DOHH2 (cell line): Measurements from ENCODE around the gene IER5.

Source experiments
- CTCF ChIP-seq: fragments of 200-600 bp; sonication (generic); IDR thresholded peaks from one replicate; pipeline ENCODE4 v1.5.1; 2014; ENCODE audit warnings: antibody characterized with exemption, mild to moderate bottlenecking, low read depth, low read length; ENCODE audit not compliant: poor library complexity, severe bottlenecking
- EZH2phosphoT487 ChIP-seq: fragments of 200-600 bp; sonication (generic); IDR thresholded peaks from 2 replicates; pipeline ENCODE4 v1.6.1; 2017; ENCODE audit warnings: borderline replicate concordance, mild to moderate bottlenecking, antibody characterized with exemption, low read length, moderate library complexity, mixed read lengths

- TF ChIP-seq EZH2phosphoT487 (no peak), CTCF (no peak)
These were observed 9.1 kb upstream of the IER5 start for GRCh38 chr1:181079382-181079781.
